Smooth muscle cell (in vitro differentiated cells): ENCODE measurements around the gene NDUFV2. TPM values are rescaled to one million over a fixed set of nuclear protein-coding genes. Genes with fewer than 3 reads are reported as not detected.

Experiments
- DNase-seq: peaks from one replicate; lab custom pipeline; 2025; ENCODE audit not compliant: unreplicated experiment; lab: John Stamatoyannopoulos, UW
- H2AFZ ChIP-seq: fragments of 200-600 bp; sonication (generic); 2 replicates; pipeline ENCODE4 v1.6.0; 2016; ENCODE audit warnings: antibody characterized with exemption, low read depth, mild to moderate bottlenecking
- H3F3A ChIP-seq: fragments of 200-600 bp; sonication (generic); 2 replicates; pipeline ENCODE4 v1.6.0; 2017; ENCODE audit warnings: antibody characterized with exemption, low read depth
- H3K27ac ChIP-seq: fragments of 200-600 bp; sonication (generic); 2 replicates; pipeline ENCODE4 v1.5.1; 2016; ENCODE audit warnings: low read depth, mild to moderate bottlenecking
- H3K27me3 ChIP-seq: fragments of 200-600 bp; sonication (generic); 2 replicates; pipeline ENCODE4 v1.6.1; 2016; ENCODE audit warnings: low read depth, mild to moderate bottlenecking
- H3K36me3 ChIP-seq: fragments of 200-600 bp; sonication (generic); 2 replicates; pipeline ENCODE4 v1.5.1; 2016; ENCODE audit warnings: low read depth
- H3K4me1 ChIP-seq: fragments of 200-600 bp; sonication (generic); 2 replicates; pipeline ENCODE4 v1.5.1; 2016; ENCODE audit warnings: low read depth
- H3K4me2 ChIP-seq: fragments of 200-600 bp; sonication (generic); 2 replicates; pipeline ENCODE4 v1.6.0; 2016; ENCODE audit warnings: mild to moderate bottlenecking
- H3K4me3 ChIP-seq: fragments of 200-600 bp; sonication (generic); 2 replicates; pipeline ENCODE4 v1.5.1; 2016; ENCODE audit warnings: mild to moderate bottlenecking
- H3K79me2 ChIP-seq: fragments of 200-600 bp; sonication (generic); 2 replicates; pipeline ENCODE4 v1.6.0; 2016; ENCODE audit warnings: low read depth, mild to moderate bottlenecking
- H3K9ac ChIP-seq: fragments of 200-600 bp; sonication (generic); 2 replicates; pipeline ENCODE4 v1.6.0; 2016; ENCODE audit warnings: low read depth
- H3K9me3 ChIP-seq: fragments of 200-600 bp; sonication (generic); replicated peaks from 2 replicates; pipeline ENCODE4 v1.5.1; 2016; ENCODE audit warnings: low read depth
- H4K20me1 ChIP-seq: fragments of 200-600 bp; sonication (generic); 2 replicates; pipeline ENCODE4 v1.6.0; 2016; ENCODE audit warnings: low read depth
- CTCF ChIP-seq: fragments of 200-600 bp; sonication (generic); IDR thresholded peaks from 2 replicates; pipeline ENCODE4 v1.5.1; 2017; ENCODE audit warnings: borderline replicate concordance, mild to moderate bottlenecking, antibody characterized with exemption; ENCODE audit not compliant: insufficient read depth, poor library complexity, severe bottlenecking
- WGBS: methylation state at CpG from one replicate; pipeline ENCODE4 v1.1.7; 2016; ENCODE audit warnings: low lambda C conversion rate; 5-methylcytosine and 5-hydroxymethylcytosine counted together
- polyA plus RNA-seq: library from polyadenylated mRNA; unstranded; fragments of >200 nt; fragmentation: Nextera tagmentation; extraction: Ambion mirVana; gene quantifications from 2 replicates; pipeline ENCODE4 v1.2.1, GENCODE V29; 2016
- total RNA-seq: library from RNA; depleted of rRNA; stranded (reverse); fragments of >200 nt; gene quantifications from 2 replicates; pipeline ENCODE4 v1.2.3, GENCODE V29; 2014

NDUFV2 gene
- total RNA-seq (117 and 131 TPM in 2 replicates), polyA plus RNA-seq (153 and 200 TPM in 2 replicates)

- H3K4me2 ChIP-seq, result peak within 1 kb of the TSS; percentile 93
- no peaks in the 10 kb centered on the region for H3K36me3 ChIP-seq
- peaks cover 42% of the 10 kb centered on the region for H3K4me1 ChIP-seq
- no peak for TF ChIP-seq CTCF
- H4K20me1 ChIP-seq, result peaks cover 45% of the 10 kb centered on the region
- H2AFZ ChIP-seq, result peak within 1 kb of the TSS; percentile 62
- peaks cover 51% of the 10 kb centered on the region for H3K79me2 ChIP-seq
- WGBS, result 8% methylated on average over 41 of the region's 64 CpGs
- H3K27me3 ChIP-seq, result no peaks in the 10 kb centered on the region
- peak within 1 kb of the TSS; percentile 90 for H3K27ac ChIP-seq
- H3K4me3 ChIP-seq, result peak within 1 kb of the TSS; percentile 61
- no peaks in the 10 kb centered on the region for H3K9me3 ChIP-seq
- peak within 1 kb of the TSS; percentile 88 for H3K9ac ChIP-seq
- H3F3A ChIP-seq, result peaks cover 4% of the 10 kb centered on the region
- peak; percentile 85 for DNase-seq
Observed at GRCh38 chr18:9102508-9103375, at the start of gene NDUFV2. Gene NDUFV2 (plus strand): TSS chr18:9102699. CDS start chr18:9102744, 45 bp downstream.

DNA sequence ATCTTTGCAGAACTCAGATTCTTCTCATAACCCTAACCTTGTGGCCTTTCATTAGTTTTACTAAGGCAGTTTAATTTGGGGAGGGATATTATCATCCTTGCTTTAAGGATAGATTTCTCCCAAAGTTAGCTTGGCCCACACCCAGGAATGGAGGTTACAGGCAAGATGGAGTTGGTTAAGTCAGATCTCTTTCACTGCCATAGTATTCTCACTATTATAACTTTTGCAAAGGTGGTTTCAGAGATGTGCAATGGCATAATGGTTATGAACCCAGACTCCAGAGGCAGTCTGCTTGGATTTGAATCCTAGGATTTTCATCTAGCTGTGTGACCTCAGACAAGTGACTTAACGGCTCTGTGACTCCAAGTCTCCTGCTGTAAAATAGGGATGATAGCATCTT, 48.7 kb upstream of the NDUFV2 start:
- DNase-seq, result no peak
- no peak overlapping the region for H3K4me3 ChIP-seq
- WGBS, result 92% methylated on average over 1 of the region's 1 CpG

GRCh38 chr18:9055185-9055584, 47.3 kb upstream of the NDUFV2 start:
- peaks cover 6% of the 10 kb centered on the region for H3K4me1 ChIP-seq
- H4K20me1 ChIP-seq, result no peaks in the 10 kb centered on the region
- whole genome bisulfite sequencing, result 19% methylated on average over 1 of the region's 1 CpG
- H3F3A ChIP-seq, result no peaks in the 10 kb centered on the region
- H3K4me3 ChIP-seq, result no peak overlapping the region
- no peak for DNase-seq
- no peaks in the 10 kb centered on the region for H3K27me3 ChIP-seq
- peak overlapping the region; percentile 37 for H3K27ac ChIP-seq
- peak overlapping the region; percentile 68 for H2AFZ ChIP-seq
- H3K36me3 ChIP-seq, result no peaks in the 10 kb centered on the region
- no peaks in the 10 kb centered on the region for H3K79me2 ChIP-seq
- H3K9me3 ChIP-seq, result no peaks in the 10 kb centered on the region
- no peak overlapping the region for H3K9ac ChIP-seq
- H3K4me2 ChIP-seq, result no peak overlapping the region
- peak; percentile 10 for TF ChIP-seq CTCF

More for the DNA sequence above, 48.7 kb upstream of the NDUFV2 start:
- Histone ChIP-seq H3K4me2 (no peak overlapping the region), H4K20me1 (no peaks in the 10 kb centered on the region), H3F3A (no peaks in the 10 kb centered on the region), H3K9ac (no peak overlapping the region), H3K79me2 (no peaks in the 10 kb centered on the region), H3K4me1 (peaks cover 6% of the 10 kb centered on the region), H2AFZ (no peak overlapping the region), H3K27me3 (no peaks in the 10 kb centered on the region), H3K36me3 (no peaks in the 10 kb centered on the region), H3K27ac (no peak overlapping the region), H3K9me3 (no peaks in the 10 kb centered on the region)
- no peak for TF ChIP-seq CTCF
